GM12872 (cell line): ENCODE results near the gene OR6C65.

Experiments
- CTCF ChIP-seq: IDR thresholded peaks from 3 replicates; pipeline ENCODE4 v1.5.1; 2011; ENCODE audit warnings: low read depth, mild to moderate bottlenecking, low read length, moderate library complexity; ENCODE audit not compliant: insufficient read depth

The OR6C65 gene

GRCh38 chr12:55400229-55400628 is at the start of gene OR6C65:
OR6C65 (plus strand) TSS chr12:55400529; CDS start chr12:55400529, 0 bp downstream.
- no peak for TF ChIP-seq CTCF

GRCh38 chr12:55362675-55363074 is 37.7 kb upstream of the OR6C65 start, which contains the start of gene OR6C75:
OR6C75 (plus strand) TSS chr12:55362975; CDS start chr12:55365111, 2,136 bp downstream.
- TF ChIP-seq CTCF: no peak

GRCh38 chr12:55365086-55365485 is 35.2 kb upstream of the OR6C65 start:
- no peak for TF ChIP-seq CTCF

GRCh38 chr12:55372521-55372920 is 27.8 kb upstream of the OR6C65 start:
- no peak for TF ChIP-seq CTCF

- TF ChIP-seq CTCF: no peak
These were observed 14.4 kb upstream of the OR6C65 start for GRCh38 chr12:55385891-55386290.

- no peak for TF ChIP-seq CTCF
These were observed 8.1 kb upstream of the OR6C65 start for GRCh38 chr12:55392032-55392795.

- TF ChIP-seq CTCF: no peak
These were observed 4.0 kb upstream of the OR6C65 start for GRCh38 chr12:55396326-55396725.

GRCh38 chr12:55407866-55408265 is 7.5 kb downstream of the OR6C65 start:
- no peak for TF ChIP-seq CTCF
